GM23248 (cell line): ENCODE results near the gene CRYBG2. TPM values are rescaled to one million over a fixed set of nuclear protein-coding genes. Genes with fewer than 3 reads are reported as not detected.
"Not testable (repeated sequence)": the region's sequence is repeated elsewhere in the genome, so short reads cannot be mapped to it uniquely, and the experiment has no call there.

Experiments
- DNase-seq: peaks from one replicate; pipeline ENCODE4 v3.0.0-alpha.2; 2015
- H2AFZ ChIP-seq: fragments of 200-600 bp; sonication (generic); 2 replicates; pipeline ENCODE4 v1.6.1; 2016; ENCODE audit warnings: antibody characterized with exemption
- H3F3A ChIP-seq: fragments of 200-600 bp; sonication (generic); 2 replicates; pipeline ENCODE4 v1.6.1; 2016; ENCODE audit warnings: mild to moderate bottlenecking, antibody characterized with exemption, mixed run types; ENCODE audit not compliant: insufficient read depth
- H3K27ac ChIP-seq: fragments of 200-600 bp; sonication (generic); 2 replicates; pipeline ENCODE4 v1.5.1; 2016; ENCODE audit warnings: mild to moderate bottlenecking
- H3K27me3 ChIP-seq: fragments of 200-600 bp; sonication (generic); replicated peaks from 2 replicates; pipeline ENCODE4 v1.6.1; 2016; ENCODE audit warnings: mild to moderate bottlenecking; ENCODE audit not compliant: insufficient read depth
- H3K36me3 ChIP-seq: fragments of 200-600 bp; sonication (generic); 2 replicates; pipeline ENCODE4 v1.6.1; 2016; ENCODE audit warnings: low read depth, mild to moderate bottlenecking
- H3K4me1 ChIP-seq: fragments of 200-600 bp; sonication (generic); 2 replicates; pipeline ENCODE4 v1.6.1; 2016; ENCODE audit warnings: mild to moderate bottlenecking; ENCODE audit not compliant: insufficient read depth
- H3K4me2 ChIP-seq: fragments of 200-600 bp; sonication (generic); one replicate; pipeline ENCODE4 v1.6.1; 2016; ENCODE audit warnings: mild to moderate bottlenecking; ENCODE audit not compliant: unreplicated experiment
- H3K4me3 ChIP-seq: fragments of 200-600 bp; sonication (generic); 2 replicates; pipeline ENCODE4 v1.5.1; 2016; ENCODE audit warnings: mild to moderate bottlenecking
- H3K79me2 ChIP-seq: fragments of 200-600 bp; sonication (generic); 2 replicates; pipeline ENCODE4 v1.6.1; 2016; ENCODE audit warnings: mild to moderate bottlenecking; ENCODE audit not compliant: insufficient read depth
- H3K9ac ChIP-seq: fragments of 200-600 bp; sonication (generic); 2 replicates; pipeline ENCODE4 v1.6.1; 2016; ENCODE audit warnings: mild to moderate bottlenecking
- H3K9me2 ChIP-seq: fragments of 200-600 bp; sonication (generic); 2 replicates; pipeline ENCODE4 v1.6.1; 2016; ENCODE audit warnings: mixed run types, mild to moderate bottlenecking, moderate library complexity; ENCODE audit not compliant: insufficient read depth
- H3K9me3 ChIP-seq: fragments of 200-600 bp; sonication (generic); one replicate; pipeline ENCODE4 v1.6.1; 2017; ENCODE audit warnings: low read depth
- H4K20me1 ChIP-seq: fragments of 200-600 bp; sonication (generic); 2 replicates; pipeline ENCODE4 v1.6.0; 2016; ENCODE audit not compliant: insufficient read depth
- EZH2 ChIP-seq: fragments of 200-600 bp; sonication (generic); IDR thresholded peaks from 2 replicates; pipeline ENCODE4 v1.6.1; 2018; ENCODE audit warnings: antibody characterized with exemption, mild to moderate bottlenecking; ENCODE audit not compliant: insufficient read depth, poor library complexity, severe bottlenecking
- EZH2phosphoT487 ChIP-seq: fragments of 200-600 bp; sonication (generic); IDR thresholded peaks from 2 replicates; pipeline ENCODE4 v1.6.1; 2018; ENCODE audit warnings: antibody characterized with exemption, moderate library complexity, mild to moderate bottlenecking, low read depth; ENCODE audit not compliant: insufficient read depth
- WGBS, 2 experiments: methylation state at CpG; one replicate each; pipeline ENCODE4 v1.1.6; 2015 to 2017; ENCODE audit warnings: low lambda C conversion rate in 2 of 2, low coverage in 1 of 2; ENCODE audit errors: missing lambda C conversion rate in 2 of 2; 5-methylcytosine and 5-hydroxymethylcytosine counted together
- in situ Hi-C: fragments of 300-500 bp; cut with MboI; formaldehyde crosslinking; loops from 2 replicates; pipeline ENCODE4 v1.15.0; 2020
- polyA plus RNA-seq: library from polyadenylated mRNA; unstranded; fragments of >200 nt; fragmentation: Nextera tagmentation; extraction: Ambion mirVana; gene quantifications from 2 replicates; pipeline ENCODE4 v1.2.1, GENCODE V29; 2016
- total RNA-seq: library from RNA; depleted of rRNA; stranded (reverse); fragments of >200 nt; shearing (Covaris generic); gene quantifications from 2 replicates; pipeline ENCODE4 v1.2.3, GENCODE V29; 2014

The CRYBG2 gene
- total and polyA plus RNA-seq, 2 experiments from 2014 or later, result not detected

DNA sequence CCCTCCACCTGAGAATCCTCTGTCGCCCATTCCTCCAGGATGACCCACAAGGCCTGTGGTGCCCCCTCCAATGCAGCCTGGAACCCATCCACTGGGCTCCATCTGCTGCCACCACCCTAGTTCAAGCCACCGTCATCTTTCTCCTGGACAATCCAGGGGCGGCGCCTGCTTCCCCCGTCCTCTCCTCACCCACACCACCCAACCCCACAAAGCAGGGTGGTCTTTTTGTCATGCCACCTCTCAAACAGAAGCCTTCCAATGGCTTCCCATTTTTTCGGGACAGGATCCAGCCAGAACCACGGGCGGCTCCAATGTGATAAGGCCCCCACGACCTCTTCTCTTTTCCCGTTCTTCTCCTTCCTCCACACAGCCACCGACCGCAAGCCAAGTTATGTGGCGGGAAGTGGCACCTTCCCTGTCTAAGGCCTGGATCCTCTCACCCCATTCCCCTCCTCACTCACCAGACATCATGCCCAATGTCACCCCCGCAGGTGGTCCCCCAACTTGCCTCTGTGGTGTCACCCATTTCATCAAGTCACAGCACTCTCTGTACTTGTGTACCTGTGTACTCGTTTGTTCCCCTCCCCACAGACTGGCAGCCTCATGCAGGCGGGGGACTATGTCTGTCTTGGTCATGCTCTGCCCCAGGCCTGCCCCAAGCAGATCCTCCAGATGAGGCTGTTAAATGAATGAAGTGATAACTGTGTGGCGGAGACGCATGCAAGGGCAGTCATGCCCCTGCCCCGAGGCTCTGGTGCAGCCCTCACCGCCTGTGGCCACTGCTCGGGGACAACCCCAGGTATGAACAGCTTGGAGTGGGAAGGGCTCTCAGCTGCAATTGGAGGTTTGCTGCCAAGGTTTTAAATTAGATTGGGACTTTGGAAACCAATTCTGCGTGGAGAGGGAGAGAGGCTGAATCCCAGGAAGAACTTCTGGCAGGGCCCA lies 58.5 kb downstream of the CRYBG2 start:
- H4K20me1 ChIP-seq, result no peaks in the 10 kb centered on the region
- no peak overlapping the region for H3K9ac ChIP-seq
- H3K36me3 ChIP-seq, result no peaks in the 10 kb centered on the region
- no peaks in the 10 kb centered on the region for H3F3A ChIP-seq
- H3K27ac ChIP-seq, result no peak overlapping the region
- H3K27me3 ChIP-seq, result no peaks in the 10 kb centered on the region
- TF ChIP-seq EZH2 (no peak), EZH2phosphoT487 (no peak)
- H3K9me3 ChIP-seq, result no peaks in the 10 kb centered on the region
- no peaks in the 10 kb centered on the region for H3K4me1 ChIP-seq
- no peaks in the 10 kb centered on the region for H3K79me2 ChIP-seq
- in situ Hi-C loops, result no loop called here
- whole genome bisulfite sequencing, 2 experiments, result 86 to 92% methylated on average over 17 to 22 of the region's 22 CpGs
- no peak for DNase-seq
- H3K9me2 ChIP-seq, result no peaks in the 10 kb centered on the region
- H2AFZ ChIP-seq, result no peak overlapping the region
- H3K4me3 ChIP-seq, result no peak overlapping the region
- H3K4me2 ChIP-seq, result no peak overlapping the region

DNA sequence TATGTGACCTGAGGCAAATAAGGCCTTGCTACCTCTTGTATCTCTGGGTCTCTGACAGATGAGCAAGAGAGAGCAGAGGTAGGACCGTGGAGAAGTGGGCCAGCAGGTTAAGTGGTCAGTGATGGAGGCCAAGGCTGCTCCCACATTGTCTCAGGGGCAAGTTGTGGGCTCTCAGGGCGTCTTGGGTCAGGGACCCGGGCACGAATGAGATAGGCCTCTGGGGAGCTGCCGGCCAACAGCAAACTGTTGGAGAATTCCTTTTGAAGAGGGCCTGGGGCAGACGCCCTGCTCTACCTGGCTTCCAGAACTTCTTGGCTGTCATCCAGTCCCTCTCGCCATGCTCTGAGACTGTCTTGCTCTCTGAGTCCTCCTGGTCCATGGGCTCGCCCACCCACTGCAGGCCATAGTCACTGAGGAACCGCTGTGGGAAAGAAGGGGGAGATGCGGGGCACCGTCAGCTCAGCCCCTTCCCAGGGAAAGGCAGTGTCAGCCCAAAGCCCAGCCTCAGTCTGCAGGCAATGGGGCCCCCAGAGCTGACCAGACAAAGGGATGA lies 59.9 kb downstream of the CRYBG2 start:
- Histone ChIP-seq H3K79me2 (no peaks in the 10 kb centered on the region), H3F3A (no peaks in the 10 kb centered on the region), H3K9ac (no peak overlapping the region), H2AFZ (no peak overlapping the region), H3K27ac (no peak overlapping the region), H3K4me2 (no peak overlapping the region), H3K9me3 (no peaks in the 10 kb centered on the region), H3K4me1 (no peaks in the 10 kb centered on the region), H3K4me3 (no peak overlapping the region), H4K20me1 (no peaks in the 10 kb centered on the region), H3K27me3 (no peaks in the 10 kb centered on the region), H3K36me3 (no peaks in the 10 kb centered on the region), H3K9me2 (no peaks in the 10 kb centered on the region)
- DNase-seq, result no peak
- no peak for TF ChIP-seq EZH2
- 87 to 90% methylated on average over 11 of the region's 11 CpGs for WGBS, 2 experiments
- in situ Hi-C loops, result no loop called here

DNA sequence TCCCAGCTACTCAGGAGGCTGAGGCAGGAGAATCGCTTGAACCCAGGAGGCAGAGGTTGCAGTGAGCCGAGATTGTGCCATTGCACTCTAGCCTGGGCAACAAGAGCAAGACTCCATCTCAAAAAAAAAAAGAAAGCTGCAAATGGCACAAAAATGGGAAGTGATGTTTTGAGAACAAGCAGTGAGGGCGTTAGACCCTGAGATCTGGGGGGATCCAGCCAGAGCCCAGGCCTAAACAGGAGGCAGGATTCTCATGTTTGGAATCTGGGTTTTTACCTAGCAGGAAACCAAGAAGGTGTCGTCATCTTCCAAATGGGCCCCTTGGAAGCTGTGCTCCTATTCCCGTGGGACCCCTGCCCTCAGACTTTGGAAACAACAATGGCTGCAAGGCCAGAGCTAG lies 61.2 kb downstream of the CRYBG2 start:
- H3K4me2 ChIP-seq, H3K27ac ChIP-seq, H3K9ac ChIP-seq, H3K36me3 ChIP-seq, H2AFZ ChIP-seq, H3K4me3 ChIP-seq, in situ Hi-C loops, H3K4me1 ChIP-seq, H3F3A ChIP-seq, H4K20me1 ChIP-seq, DNase-seq, H3K27me3 ChIP-seq, H3K9me3 ChIP-seq, H3K9me2 ChIP-seq, H3K79me2 ChIP-seq: not testable (repeated sequence)
- WGBS, 2 experiments, result 96 to 98% methylated on average over 5 of the region's 5 CpGs

DNA sequence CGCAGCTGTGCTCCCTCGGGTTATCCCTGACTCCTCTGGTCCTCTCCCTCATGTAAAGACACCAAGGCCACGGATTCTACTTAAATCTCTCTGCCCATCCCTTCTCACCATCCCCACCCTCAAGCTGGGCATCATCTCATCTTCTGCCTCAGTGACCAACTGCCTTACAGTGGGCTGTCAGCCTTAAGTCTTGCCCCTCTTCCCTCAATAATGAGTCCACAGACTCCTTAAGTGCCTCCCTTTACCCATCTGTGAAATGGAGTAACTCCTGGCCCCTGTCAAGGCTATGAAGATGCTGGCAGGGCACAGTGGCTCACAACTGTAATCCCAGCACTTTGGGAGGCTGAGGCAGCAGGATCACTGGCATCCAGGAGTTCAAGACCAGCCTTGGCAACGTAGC lies 62.0 kb downstream of the CRYBG2 start:
- H3K4me1 ChIP-seq, result no peaks in the 10 kb centered on the region
- H3K4me3 ChIP-seq, result no peak overlapping the region
- WGBS, 2 experiments, result 80 to 81% methylated on average over 4 of the region's 4 CpGs
- no peak for DNase-seq
- TF ChIP-seq EZH2phosphoT487 (no peak), EZH2 (no peak)
- no peaks in the 10 kb centered on the region for H4K20me1 ChIP-seq
- H3F3A ChIP-seq, result peaks cover 13% of the 10 kb centered on the region; the same call in 1 of the 2 replicates
- in situ Hi-C loops, result no loop called here
- no peak overlapping the region for H3K4me2 ChIP-seq
- H3K9ac ChIP-seq, result no peak overlapping the region
- no peak overlapping the region for H2AFZ ChIP-seq
- no peaks in the 10 kb centered on the region for H3K36me3 ChIP-seq
- H3K9me3 ChIP-seq, result no peaks in the 10 kb centered on the region
- no peaks in the 10 kb centered on the region for H3K27me3 ChIP-seq
- H3K9me2 ChIP-seq, result no peaks in the 10 kb centered on the region
- H3K27ac ChIP-seq, result no peak overlapping the region
- H3K79me2 ChIP-seq, result no peaks in the 10 kb centered on the region
